ENCODE results near the gene NHS.

The NHS gene

DNA sequence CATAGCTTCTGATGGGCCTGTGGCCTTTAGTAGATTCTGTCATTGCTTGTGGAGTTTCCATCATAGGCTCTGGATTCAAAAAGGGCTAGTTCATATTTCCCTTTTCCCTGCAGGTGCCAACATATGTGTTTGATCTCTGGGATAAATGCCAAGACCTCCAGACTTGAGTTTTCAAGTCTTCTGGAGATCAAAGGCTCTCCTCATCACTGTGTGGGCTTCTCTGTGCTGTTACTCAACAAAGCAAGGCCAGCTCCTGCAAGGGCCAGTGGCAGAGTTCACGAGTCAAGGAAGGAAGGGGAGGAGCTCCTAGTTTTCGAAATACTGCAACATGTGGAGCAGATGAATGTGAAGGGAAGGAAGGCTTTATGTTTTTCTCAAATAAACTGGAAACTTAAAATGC is 299.6 kb downstream of the NHS start:
- DNase-seq (ENCODE audit: low read depth in 2 of 2) = no peak

GRCh38 chrX:17679261-17679660 is 304.3 kb downstream of the NHS start:
- DNase-seq (ENCODE audit: low read depth in 2 of 2) = no peak

DNA sequence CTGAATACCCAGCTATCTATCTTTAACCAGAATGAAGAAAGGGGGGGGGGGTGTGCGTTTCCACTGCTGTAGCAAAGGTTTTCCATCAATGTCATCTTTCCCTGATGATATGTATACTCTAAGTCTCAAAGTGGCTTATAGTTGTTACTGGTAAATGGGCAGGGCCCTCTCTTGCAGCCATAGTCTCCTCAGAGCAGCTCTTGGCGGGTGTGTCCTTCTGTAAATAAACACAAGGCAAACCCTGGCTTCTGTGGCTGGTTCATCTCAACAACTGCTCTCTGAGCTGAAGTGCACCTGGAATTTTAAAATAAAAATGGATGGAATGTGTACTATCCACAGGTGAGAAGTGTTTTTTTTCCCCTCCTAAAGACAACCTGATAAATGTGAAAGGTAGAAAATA is 304.8 kb downstream of the NHS start:
- DNase-seq (ENCODE audit: low read depth in 2 of 2) = no peak

GRCh38 chrX:17680732-17681413 is 305.9 kb downstream of the NHS start:
- no peak for DNase-seq (ENCODE audit: low read depth in 2 of 2)

DNA sequence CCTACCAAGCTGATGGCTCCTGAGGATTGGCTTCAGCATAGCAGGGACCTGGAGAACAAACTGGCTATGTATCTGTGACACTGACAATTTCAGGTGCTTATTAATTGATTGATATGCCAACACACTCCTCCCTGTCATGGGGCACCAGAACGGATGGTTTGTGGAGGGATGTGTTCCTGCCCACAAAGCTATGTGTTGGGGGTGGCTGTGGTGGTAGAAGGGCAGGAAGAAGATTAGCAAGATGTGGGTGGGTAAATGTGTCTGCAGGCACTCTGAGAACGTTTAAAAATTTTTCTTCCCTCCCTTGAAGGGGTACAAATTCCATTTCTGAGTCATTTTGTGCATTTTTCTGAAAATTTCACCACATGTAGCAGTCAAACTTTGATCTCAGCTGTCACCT is 307.3 kb downstream of the NHS start:
- DNase-seq (ENCODE audit: low read depth in 2 of 2) = no peak

DNA sequence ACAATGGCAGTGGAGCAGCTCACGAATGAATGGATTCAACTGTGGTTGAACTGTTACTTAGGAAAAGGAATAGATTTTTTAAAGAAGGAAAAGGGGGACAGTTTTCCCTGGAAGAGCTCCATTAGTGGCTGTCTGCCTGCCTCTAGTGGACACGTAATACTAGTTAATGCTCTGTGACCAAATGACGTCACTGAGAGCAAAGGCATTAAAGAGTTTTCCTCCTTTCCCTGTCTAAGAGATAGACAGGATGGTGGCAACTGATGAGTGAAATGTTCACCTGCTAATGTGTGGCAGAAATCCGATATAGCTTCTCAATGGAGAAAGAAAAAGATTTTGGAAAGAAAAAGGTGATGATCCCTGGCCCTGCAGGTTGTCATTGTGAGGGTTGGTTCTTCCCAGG is 310.0 kb downstream of the NHS start:
- DNase-seq (ENCODE audit: low read depth in 2 of 2) = no peak

DNA sequence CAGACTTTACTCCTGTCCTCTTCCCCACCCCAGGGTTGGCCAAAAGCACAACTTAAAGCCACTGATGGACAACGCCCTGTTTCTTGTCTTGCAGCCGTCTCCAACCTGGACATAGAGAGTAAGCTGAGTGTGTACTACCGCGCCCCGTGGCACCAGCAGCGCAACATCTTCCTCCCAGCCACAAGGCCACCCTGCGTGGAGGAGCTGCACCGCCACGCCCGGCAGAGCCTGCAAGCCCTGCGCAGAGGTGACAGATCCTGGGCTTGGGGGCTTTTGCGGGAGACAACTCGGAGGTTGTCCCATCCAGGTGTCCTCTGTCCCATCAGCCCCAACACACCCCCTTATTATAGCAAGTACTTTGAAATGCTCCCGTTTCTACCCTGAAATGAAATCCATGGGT is 312.6 kb downstream of the NHS start:
- no peak for DNase-seq (ENCODE audit: low read depth in 2 of 2)

GRCh38 chrX:17689971-17690409 is 315.0 kb downstream of the NHS start:
- peak; percentile 80 to 84 for DNase-seq (ENCODE audit: low read depth in 2 of 2)

GRCh38 chrX:17692709-17693346 is 317.8 kb downstream of the NHS start:
- peak in 1 of 2 experiments; percentile 14 for DNase-seq (ENCODE audit: low read depth in 2 of 2)

- peak in 1 of 2 experiments; percentile 8 for DNase-seq (ENCODE audit: low read depth in 2 of 2)
These were observed 322.2 kb downstream of the NHS start for GRCh38 chrX:17697191-17697590.

- no peak for DNase-seq (ENCODE audit: low read depth in 2 of 2)
These were observed 326.0 kb downstream of the NHS start for GRCh38 chrX:17700976-17701375.

- DNase-seq (ENCODE audit: low read depth in 2 of 2) = no peak
These were observed 328.2 kb downstream of the NHS start for GRCh38 chrX:17703201-17703600.

DNA sequence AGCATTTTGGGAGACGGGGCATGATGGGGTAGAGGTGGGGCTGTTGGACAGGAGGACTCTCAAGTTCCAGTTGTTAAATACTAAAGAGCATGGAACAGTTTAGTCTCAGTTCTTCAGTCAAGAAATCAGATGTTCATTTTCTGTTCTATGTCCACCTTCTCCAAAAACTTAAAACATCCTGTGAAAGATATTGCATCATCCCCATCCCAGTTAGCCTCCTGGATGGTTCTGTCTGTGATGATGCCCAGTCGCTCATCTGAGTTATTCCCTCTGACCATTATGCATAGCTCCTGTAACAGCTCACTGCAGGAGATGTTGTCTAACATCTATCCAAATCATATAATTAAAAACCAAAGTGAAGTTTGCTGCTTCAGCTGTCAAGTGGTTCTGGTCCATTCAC is 330.2 kb downstream of the NHS start:
- DNase-seq (ENCODE audit: low read depth in 2 of 2) = no peak

GRCh38 chrX:17706676-17707075 is 331.7 kb downstream of the NHS start:
- DNase-seq (ENCODE audit: low read depth in 2 of 2) = peak; percentile 44 to 54

- no peak for DNase-seq (ENCODE audit: low read depth in 2 of 2)
These were observed 332.7 kb downstream of the NHS start for GRCh38 chrX:17707731-17708130.

GRCh38 chrX:17710871-17711301 is 335.9 kb downstream of the NHS start:
- DNase-seq (ENCODE audit: low read depth in 2 of 2) = no peak

GRCh38 chrX:17713288-17713687 is 338.3 kb downstream of the NHS start:
- no peak for DNase-seq (ENCODE audit: low read depth in 2 of 2)

- DNase-seq (ENCODE audit: low read depth in 2 of 2) = no peak
These were observed 343.7 kb downstream of the NHS start for GRCh38 chrX:17718649-17719165.

DNA sequence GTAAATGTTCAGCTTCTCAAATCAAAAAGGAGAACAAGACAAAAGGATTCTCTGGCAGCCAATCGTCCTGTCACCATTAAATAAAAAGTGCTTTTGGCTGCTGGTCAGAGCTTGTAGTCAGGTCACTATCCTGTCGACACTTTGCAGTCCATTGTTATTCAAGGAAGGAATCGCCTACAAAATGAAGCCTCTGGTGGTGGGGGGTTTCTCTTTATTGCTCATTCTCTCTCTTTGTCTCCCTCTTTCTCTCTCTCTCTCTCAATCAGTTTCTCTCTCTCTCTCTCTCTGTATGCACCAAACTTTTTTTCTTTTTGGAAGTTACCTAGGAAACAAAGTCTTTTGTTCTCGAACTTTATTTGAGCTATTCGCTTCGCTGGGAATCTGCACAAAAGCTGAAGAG is 344.7 kb downstream of the NHS start:
- no peak for DNase-seq (ENCODE audit: low read depth in 2 of 2)

DNA sequence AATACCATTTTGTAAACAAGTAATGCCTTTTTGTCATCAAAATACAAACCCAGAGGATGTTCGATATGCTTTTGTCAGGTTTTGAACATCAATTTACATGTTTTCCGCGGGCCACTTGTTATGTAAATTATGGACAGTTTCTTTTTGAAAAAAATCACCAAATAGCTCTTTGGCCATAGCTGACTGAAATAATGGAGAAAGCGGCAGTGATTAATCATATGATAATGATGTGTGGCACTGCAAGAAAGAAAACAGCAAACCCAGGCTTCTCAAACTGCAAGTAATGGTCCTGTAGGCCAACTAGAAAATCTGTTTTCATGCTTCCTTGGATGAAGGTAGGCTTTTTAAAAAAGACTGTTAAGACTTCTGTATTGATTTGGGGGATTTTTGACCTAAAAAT is 346.7 kb downstream of the NHS start:
- DNase-seq (ENCODE audit: low read depth in 2 of 2) = no peak

GRCh38 chrX:17725181-17725580 is 350.2 kb downstream of the NHS start:
- DNase-seq (ENCODE audit: low read depth in 2 of 2) = no peak

DNA sequence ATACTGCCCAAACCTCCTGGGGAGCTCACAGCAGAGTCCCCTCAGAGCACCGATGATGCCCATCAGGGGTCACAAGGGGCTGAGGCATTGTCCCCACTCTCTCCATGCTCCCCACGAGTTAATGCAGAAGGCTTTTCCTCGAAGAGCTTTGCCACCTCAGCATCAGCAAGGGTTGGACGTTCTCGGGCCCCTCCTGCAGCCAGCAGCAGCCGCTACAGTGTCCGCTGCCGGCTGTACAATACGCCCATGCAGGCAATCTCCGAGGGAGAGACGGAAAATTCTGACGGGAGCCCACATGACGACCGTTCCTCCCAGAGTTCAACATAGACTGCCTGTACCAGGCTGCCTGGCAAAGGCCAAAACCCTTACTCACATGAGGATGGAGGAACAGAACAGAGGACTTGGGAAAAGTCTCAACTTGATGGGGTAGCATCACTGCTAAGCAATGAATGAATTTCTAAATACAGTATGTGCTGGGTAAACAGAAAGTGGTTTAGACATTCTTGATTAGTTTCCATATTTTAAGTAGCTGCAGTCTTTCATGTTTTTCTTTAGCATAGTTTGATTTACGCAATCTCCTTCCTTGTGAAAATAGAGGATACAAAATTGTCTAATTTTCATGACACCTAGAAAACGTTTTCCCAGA is 357.3 kb downstream of the NHS start:
- DNase-seq (ENCODE audit: low read depth in 2 of 2) = no peak

GRCh38 chrX:17735406-17735805 is 360.4 kb downstream of the NHS start:
- no peak for DNase-seq (ENCODE audit: low read depth in 2 of 2)

All from fibroblast of skin of left quadriceps (primary cell).